Measurements from ENCODE around the gene EMX2.
"Not testable (repeated sequence)": the region's sequence is repeated elsewhere in the genome, so short reads cannot be mapped to it uniquely, and the experiment has no call there.

EMX2 gene

DNA sequence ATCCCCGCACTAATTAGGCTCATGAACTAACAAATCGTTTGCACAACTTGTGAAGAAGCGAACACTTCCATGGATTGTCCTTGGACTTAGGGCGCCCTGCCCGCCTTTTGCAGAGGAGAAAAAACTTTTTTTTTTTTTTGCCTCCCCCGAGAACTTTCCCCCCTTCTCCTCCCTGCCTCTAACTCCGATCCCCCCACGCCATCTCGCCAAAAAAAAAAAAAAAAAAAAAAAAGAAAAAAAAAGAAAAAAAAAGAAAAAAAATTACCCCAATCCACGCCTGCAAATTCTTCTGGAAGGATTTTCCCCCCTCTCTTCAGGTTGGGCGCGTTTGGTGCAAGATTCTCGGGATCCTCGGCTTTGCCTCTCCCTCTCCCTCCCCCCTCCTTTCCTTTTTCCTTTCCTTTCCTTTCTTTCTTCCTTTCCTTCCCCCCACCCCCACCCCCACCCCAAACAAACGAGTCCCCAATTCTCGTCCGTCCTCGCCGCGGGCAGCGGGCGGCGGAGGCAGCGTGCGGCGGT lies at the start of gene EMX2:
EMX2 (plus strand) TSS at position 41 of the 519 bp plus-strand sequence. CDS start 522 bp downstream, outside the sequence.
- H2AFZ ChIP-seq (ENCODE audit: low read depth, low read length): no peak within 1 kb of the TSS
- H3K4me3 ChIP-seq (ENCODE audit: low read length): no peak within 1 kb of the TSS
- H3K36me3 ChIP-seq (ENCODE audit: insufficient read depth, low read length): no peaks in the 10 kb centered on the region
- H3K27me3 ChIP-seq (ENCODE audit: insufficient read depth, low read length): peaks cover 98% of the 10 kb centered on the region
- H3K9me3 ChIP-seq (ENCODE audit: low read length): no peaks in the 10 kb centered on the region
- no peaks in the 10 kb centered on the region for H3K4me1 ChIP-seq (ENCODE audit: insufficient read depth, low read length)

DNA sequence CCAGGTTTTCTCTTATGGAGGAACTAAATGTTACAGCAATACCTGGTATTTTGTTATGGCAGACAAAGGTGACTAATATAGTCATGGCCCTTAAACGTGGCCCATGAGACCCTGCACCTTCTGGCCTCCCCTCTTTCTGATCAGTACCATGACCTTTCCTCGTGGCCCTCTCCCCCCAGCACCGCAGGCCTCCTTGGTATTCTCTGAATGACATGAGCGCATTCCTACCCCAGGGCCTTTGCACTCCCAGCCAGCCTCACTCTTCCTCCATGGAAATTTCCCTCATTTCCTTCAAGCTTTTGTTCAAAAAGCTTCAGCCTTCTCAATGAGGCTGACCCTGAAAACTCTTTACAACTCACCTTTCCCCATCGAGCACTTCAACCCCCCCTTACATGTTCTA lies 46.5 kb upstream of the EMX2 start:
- H3K36me3 ChIP-seq (ENCODE audit: insufficient read depth, low read length): no peaks in the 10 kb centered on the region
- no peaks in the 10 kb centered on the region for H3K9me3 ChIP-seq (ENCODE audit: low read length)
- no peaks in the 10 kb centered on the region for H3K4me1 ChIP-seq (ENCODE audit: insufficient read depth, low read length)
- H3K4me3 ChIP-seq (ENCODE audit: low read length): no peak overlapping the region
- H2AFZ ChIP-seq (ENCODE audit: low read depth, low read length): no peak overlapping the region
- peaks cover 5% of the 10 kb centered on the region for H3K27me3 ChIP-seq (ENCODE audit: insufficient read depth, low read length)

DNA sequence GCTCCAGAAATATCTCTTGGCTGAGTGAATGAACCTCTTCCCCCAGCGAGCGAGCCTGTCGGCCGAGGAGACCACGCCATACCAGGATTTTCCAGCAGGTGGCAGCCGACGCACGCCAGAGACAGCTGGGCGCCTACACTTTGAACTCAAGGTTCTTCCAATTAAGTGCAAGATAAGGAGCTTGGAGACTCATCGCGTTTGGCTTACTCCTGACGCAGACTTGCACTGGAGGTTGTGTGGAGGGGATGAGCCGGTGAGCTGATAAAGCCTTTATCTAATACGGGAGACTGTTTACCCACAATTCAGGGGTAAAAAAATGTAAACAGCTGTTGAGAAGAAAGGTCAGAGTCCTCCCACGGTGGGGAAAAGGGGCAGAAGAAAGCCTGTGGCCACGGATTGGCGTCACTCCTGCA lies 45.9 kb upstream of the EMX2 start:
- H3K4me1 ChIP-seq (ENCODE audit: insufficient read depth, low read length): no peaks in the 10 kb centered on the region
- H3K36me3 ChIP-seq (ENCODE audit: insufficient read depth, low read length): no peaks in the 10 kb centered on the region
- H2AFZ ChIP-seq (ENCODE audit: low read depth, low read length): no peak overlapping the region
- peaks cover 5% of the 10 kb centered on the region for H3K27me3 ChIP-seq (ENCODE audit: insufficient read depth, low read length)
- no peaks in the 10 kb centered on the region for H3K9me3 ChIP-seq (ENCODE audit: low read length)
- H3K4me3 ChIP-seq (ENCODE audit: low read length): no peak overlapping the region

DNA sequence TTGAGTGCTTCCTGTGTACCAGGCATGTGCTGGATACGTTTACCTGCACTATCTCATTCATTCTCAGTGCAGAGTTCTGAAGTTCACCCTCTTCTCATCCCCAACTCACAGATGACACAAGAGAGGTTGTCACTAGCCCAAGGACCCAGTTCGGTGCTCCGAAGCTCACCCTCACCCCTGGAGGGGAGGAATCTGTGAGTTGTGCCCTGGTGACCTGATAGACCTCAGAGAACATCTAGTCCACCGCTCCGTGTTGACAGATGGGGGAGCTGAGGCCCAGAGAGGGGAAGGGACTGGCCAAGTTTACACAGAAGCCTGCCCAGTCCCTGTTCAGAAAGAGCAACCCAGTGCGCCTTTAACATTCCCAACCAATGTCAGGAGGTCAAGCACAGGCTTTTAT lies 44.8 kb upstream of the EMX2 start:
- no peak overlapping the region for H3K4me3 ChIP-seq (ENCODE audit: low read length)
- no peaks in the 10 kb centered on the region for H3K36me3 ChIP-seq (ENCODE audit: insufficient read depth, low read length)
- no peak overlapping the region for H2AFZ ChIP-seq (ENCODE audit: low read depth, low read length)
- peaks cover 10% of the 10 kb centered on the region for H3K27me3 ChIP-seq (ENCODE audit: insufficient read depth, low read length)
- no peaks in the 10 kb centered on the region for H3K4me1 ChIP-seq (ENCODE audit: insufficient read depth, low read length)
- H3K9me3 ChIP-seq (ENCODE audit: low read length): no peaks in the 10 kb centered on the region

DNA sequence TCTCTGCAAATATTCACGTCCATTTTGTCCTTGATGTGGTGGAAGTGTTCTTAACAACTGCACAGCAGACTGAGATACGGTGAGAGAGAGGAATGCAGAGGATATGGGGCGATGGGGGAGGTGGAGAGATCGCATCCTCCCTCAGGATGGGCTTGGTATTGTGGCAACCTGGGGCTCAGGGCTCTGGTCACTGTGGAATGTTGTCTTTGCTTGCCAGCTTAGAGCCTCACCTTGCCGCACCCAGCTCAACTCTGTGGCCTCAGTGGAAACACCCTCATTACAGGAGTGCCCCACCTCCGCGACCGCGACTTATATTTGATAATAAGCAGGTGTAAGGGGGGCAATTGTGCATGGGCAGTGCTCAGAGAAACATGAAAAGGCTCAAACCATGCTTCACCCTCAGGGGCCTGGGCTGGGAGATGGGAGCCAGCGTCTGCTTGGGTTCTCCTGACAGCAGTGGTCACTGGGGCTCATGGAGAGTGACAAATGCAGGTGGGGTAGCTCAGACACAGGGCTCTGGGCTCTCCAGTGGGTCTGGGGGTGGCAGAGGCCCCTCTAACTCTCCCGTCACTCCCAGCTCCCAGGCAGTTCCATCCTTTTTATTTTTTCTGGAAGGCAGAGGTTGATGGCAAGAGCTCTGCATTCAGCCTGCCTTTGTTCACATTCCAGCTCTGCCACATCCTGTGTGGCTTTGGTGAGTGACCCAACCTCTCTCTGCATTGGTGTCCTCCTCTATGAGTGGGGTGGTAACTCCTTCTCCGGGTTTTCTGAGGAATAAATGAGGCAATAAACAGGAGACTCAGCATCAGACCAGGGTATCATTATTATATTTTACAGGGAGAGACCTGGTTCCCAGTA lies 43.1 kb upstream of the EMX2 start:
- H3K27me3 ChIP-seq (ENCODE audit: insufficient read depth, low read length): peaks cover 10% of the 10 kb centered on the region
- H3K36me3 ChIP-seq (ENCODE audit: insufficient read depth, low read length): no peaks in the 10 kb centered on the region
- H3K4me3 ChIP-seq (ENCODE audit: low read length): no peak overlapping the region
- H3K4me1 ChIP-seq (ENCODE audit: insufficient read depth, low read length): no peaks in the 10 kb centered on the region
- no peaks in the 10 kb centered on the region for H3K9me3 ChIP-seq (ENCODE audit: low read length)
- H2AFZ ChIP-seq (ENCODE audit: low read depth, low read length): no peak overlapping the region

DNA sequence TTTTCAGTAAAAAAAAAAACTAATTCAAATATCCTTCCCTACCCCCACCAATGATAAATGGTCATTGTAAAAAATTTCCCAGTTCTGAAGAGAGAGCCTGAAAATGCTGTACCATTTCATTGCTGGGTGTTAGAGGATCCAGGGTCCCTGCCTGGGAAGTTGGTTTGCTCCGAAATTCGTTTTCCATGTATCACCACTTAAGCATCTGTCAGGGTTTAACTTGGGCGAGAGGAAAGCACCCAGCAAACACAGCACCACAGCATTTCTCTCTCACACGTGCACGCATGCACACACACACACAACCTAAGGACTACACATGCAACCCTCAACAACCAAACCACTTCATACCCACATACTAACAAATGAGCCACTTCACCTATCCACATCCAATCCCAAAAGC lies 42.1 kb upstream of the EMX2 start:
- no peaks in the 10 kb centered on the region for H3K9me3 ChIP-seq (ENCODE audit: low read length)
- peaks cover 10% of the 10 kb centered on the region for H3K27me3 ChIP-seq (ENCODE audit: insufficient read depth, low read length)
- no peak overlapping the region for H3K4me3 ChIP-seq (ENCODE audit: low read length)
- H2AFZ ChIP-seq (ENCODE audit: low read depth, low read length): no peak overlapping the region
- no peaks in the 10 kb centered on the region for H3K4me1 ChIP-seq (ENCODE audit: insufficient read depth, low read length)
- no peaks in the 10 kb centered on the region for H3K36me3 ChIP-seq (ENCODE audit: insufficient read depth, low read length)

DNA sequence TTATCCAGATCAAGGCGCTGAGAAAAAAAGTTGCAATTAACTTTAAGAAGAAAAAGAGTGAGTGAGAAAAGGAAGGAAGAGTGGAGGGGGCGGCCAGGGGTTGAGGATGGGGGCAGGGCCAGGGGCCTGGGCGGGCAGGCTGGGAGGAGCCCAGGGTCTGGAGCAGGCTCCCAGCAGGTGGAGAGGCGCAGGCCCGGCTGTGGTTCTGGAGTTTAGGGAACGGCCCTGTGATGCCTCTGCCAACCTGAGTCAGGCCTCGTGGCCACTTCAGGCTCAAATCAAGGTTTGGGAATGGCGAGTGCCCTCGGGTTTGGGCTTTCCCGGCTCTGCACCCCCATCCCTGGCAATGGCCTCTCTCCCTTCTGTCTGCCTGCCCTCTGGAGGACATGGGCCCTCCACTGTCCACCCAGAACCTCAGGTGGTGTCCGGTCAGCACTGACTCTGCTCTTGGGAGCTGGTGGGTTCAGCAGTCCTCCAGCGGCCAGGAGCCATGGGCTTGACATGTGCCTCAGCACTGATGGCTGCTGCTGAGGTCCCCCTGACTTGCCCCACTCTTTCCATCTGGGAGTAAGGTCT lies 41.0 kb upstream of the EMX2 start:
- no peaks in the 10 kb centered on the region for H3K9me3 ChIP-seq (ENCODE audit: low read length)
- no peaks in the 10 kb centered on the region for H3K36me3 ChIP-seq (ENCODE audit: insufficient read depth, low read length)
- H2AFZ ChIP-seq (ENCODE audit: low read depth, low read length): no peak overlapping the region
- H3K4me3 ChIP-seq (ENCODE audit: low read length): no peak overlapping the region
- peaks cover 10% of the 10 kb centered on the region for H3K27me3 ChIP-seq (ENCODE audit: insufficient read depth, low read length)
- no peaks in the 10 kb centered on the region for H3K4me1 ChIP-seq (ENCODE audit: insufficient read depth, low read length)

DNA sequence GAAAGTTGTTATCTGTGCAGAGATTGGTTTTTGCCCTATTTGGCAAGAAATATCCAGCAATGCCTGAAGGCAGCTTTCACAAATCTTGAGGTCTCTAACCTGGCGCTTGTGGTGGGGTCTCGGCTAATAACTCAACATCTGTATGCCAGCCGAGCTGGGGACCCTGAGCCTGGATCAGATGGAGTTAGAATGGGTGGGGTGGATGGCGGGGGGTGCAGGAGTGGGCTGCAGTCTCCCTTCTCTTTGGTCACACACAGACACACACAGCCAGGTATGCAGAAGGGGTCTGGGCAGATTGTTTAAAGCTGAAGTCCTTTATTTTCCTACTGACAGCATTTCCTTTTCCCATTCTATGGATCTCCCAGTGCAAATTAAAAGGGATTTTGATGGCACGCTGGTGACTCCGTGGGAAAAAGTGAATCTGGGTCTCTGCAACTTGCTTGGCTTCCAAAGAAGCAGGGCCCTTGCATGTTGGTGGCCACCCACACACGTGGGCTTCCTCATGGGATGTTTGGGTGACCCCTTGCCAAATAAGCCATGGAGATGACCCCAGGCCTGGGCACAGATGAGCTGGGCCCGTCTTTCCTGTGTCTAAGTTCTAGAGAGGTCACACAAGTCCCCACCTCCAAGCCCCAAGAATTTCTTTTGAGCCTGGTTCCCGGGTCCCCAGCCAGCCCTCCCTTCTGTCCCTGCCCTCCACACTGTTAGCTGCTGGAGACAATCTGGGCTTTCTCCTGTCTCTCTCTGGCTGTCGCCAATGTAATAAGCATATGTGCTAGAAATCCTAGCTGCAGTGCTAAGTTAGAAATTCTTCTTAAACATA lies 39.9 kb upstream of the EMX2 start:
- no peak overlapping the region for H3K4me3 ChIP-seq (ENCODE audit: low read length)
- no peak overlapping the region for H2AFZ ChIP-seq (ENCODE audit: low read depth, low read length)
- H3K9me3 ChIP-seq (ENCODE audit: low read length): no peaks in the 10 kb centered on the region
- H3K36me3 ChIP-seq (ENCODE audit: insufficient read depth, low read length): no peaks in the 10 kb centered on the region
- no peaks in the 10 kb centered on the region for H3K4me1 ChIP-seq (ENCODE audit: insufficient read depth, low read length)
- H3K27me3 ChIP-seq (ENCODE audit: insufficient read depth, low read length): peaks cover 10% of the 10 kb centered on the region

DNA sequence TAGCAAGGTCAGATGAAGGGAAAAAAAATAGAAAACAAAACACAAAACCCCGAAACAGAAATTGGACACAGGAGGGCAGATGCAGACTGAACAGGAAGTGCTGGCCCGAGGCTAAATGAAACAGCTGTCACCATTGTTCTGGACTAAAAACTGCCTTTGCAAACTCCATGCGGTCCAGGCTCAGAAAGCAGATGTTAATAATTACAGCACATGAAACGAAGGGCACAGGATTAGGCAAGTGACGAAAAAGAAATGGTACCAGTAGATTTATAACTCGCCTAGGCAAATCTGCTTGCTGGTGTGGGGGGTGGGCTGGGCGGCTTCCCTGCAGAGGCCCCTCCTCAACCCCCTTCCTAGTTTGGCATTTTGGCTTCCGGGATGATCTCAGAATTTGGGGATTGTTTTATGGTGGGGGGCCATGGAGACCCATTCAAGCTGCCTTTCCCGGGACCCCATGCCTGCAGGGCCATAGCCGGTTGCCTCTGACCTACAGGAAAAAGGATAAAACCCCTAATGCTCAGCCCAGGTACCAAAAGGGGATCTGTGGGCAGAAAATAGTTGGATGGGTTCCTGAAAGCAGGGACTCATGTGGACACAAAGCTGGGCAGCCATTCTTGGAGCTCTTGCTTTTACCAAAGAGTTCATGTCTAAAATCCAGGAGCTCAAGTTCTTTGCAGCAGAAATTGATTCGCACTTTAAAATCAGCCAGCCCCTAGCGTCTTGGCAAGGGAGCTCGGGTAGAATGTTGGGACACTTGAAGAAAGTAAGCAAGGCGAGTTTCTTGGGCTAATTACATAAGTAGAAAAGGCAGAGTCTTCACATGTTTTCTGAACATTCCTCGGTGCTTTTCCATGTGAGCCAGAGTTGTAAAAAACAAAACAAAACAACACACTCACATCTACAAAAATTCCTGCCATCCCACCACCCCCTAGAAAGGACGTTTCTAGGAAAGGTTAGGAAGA lies 39.0 kb upstream of the EMX2 start:
- H3K36me3 ChIP-seq (ENCODE audit: insufficient read depth, low read length): no peaks in the 10 kb centered on the region
- no peaks in the 10 kb centered on the region for H3K9me3 ChIP-seq (ENCODE audit: low read length)
- peaks cover 10% of the 10 kb centered on the region for H3K27me3 ChIP-seq (ENCODE audit: insufficient read depth, low read length)
- no peak overlapping the region for H3K4me3 ChIP-seq (ENCODE audit: low read length)
- no peak overlapping the region for H2AFZ ChIP-seq (ENCODE audit: low read depth, low read length)
- H3K4me1 ChIP-seq (ENCODE audit: insufficient read depth, low read length): no peaks in the 10 kb centered on the region

DNA sequence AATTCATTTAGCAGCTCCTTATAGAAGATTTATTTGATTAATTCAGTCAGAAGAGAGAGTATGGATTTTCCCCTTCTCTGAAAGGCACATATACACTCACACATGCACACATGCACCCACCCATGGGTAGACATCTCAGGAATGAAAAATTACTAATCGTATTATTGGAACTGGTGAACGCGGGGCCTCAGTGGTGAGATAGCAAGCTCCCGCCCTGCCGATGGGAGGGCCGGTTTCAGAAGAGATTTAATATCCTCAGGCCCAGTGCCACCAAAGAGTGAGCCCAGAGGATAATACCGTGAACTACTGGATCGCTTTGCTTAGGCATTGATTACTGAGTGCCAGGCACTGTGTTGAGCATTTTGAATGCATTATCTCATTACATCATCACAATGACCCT lies 38.0 kb upstream of the EMX2 start:
- H3K27me3 ChIP-seq (ENCODE audit: insufficient read depth, low read length): peaks cover 10% of the 10 kb centered on the region

DNA sequence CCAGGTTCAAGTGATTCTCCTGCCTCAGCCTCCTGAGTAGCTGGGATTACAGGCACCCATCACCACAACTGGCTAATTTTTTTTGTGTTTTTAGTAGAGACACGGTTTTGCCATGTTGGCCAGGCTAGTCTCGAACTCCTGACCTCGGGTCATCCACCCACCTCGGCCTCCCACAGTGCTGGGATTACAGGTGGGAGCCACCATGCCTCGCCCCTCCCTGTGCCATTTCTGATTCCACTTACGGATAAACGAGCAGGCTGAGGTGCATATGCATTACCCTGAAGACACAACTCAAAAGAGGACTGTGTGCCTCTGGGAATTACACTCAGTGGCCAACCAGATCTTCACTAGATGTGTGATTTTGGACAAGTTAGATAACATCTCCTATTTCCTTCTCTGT lies 35.5 kb upstream of the EMX2 start:
- H3K4me3 ChIP-seq (ENCODE audit: low read length); H2AFZ ChIP-seq (ENCODE audit: low read depth, low read length); H3K27me3 ChIP-seq (ENCODE audit: insufficient read depth, low read length): not testable (repeated sequence)

More for the DNA sequence above, 38.0 kb upstream of the EMX2 start:
- H2AFZ ChIP-seq (ENCODE audit: low read depth, low read length): no peak overlapping the region
- no peak overlapping the region for H3K4me3 ChIP-seq (ENCODE audit: low read length)
- H3K9me3 ChIP-seq (ENCODE audit: low read length): no peaks in the 10 kb centered on the region
- H3K36me3 ChIP-seq (ENCODE audit: insufficient read depth, low read length): no peaks in the 10 kb centered on the region
- H3K4me1 ChIP-seq (ENCODE audit: insufficient read depth, low read length): no peaks in the 10 kb centered on the region

DNA sequence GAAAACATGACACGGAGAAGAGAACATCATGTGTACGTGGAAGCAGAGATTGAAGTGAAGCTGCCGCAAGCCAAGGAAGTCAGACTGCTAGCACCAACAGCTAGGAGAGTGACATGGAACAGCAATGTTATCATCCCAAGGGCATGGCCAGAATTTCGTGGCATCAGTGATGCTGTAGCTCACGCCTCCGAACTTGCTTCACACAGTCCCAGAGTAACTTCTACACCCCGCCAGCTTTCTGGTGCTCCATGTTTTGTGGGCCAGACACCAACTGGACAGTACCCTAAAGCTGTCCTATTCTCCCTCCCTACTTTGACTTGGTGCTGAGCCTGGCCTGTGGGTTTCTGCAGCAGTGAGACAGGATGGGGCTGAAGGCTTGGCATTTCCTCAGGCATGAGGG lies 33.0 kb upstream of the EMX2 start:
- Histone ChIP-seq H3K4me3 (ENCODE audit: low read length) (no peak overlapping the region), H3K4me1 (ENCODE audit: insufficient read depth, low read length) (no peaks in the 10 kb centered on the region), H3K36me3 (ENCODE audit: insufficient read depth, low read length) (no peaks in the 10 kb centered on the region), H3K9me3 (ENCODE audit: low read length) (no peaks in the 10 kb centered on the region), H2AFZ (ENCODE audit: low read depth, low read length) (no peak overlapping the region), H3K27me3 (ENCODE audit: insufficient read depth, low read length) (peaks cover 4% of the 10 kb centered on the region)

More for the DNA sequence above, 35.5 kb upstream of the EMX2 start:
- not testable (repeated sequence) for H3K36me3 ChIP-seq (ENCODE audit: insufficient read depth, low read length); H3K9me3 ChIP-seq (ENCODE audit: low read length); H3K4me1 ChIP-seq (ENCODE audit: insufficient read depth, low read length)
